K562 (cell line): ENCODE results near the gene ADAM23. TPM values are rescaled to one million over a fixed set of nuclear protein-coding genes. Genes with fewer than 3 reads are reported as not detected.

Experiments used
- ATAC-seq: fragments of 200-7000 bp; cut with Tn5 transposase; 3 replicates; pipeline ENCODE4 v1.9.1; 2020; ENCODE audit warnings: moderate library complexity
- BruUV-seq: library from RNA; stranded (reverse); fragments of 400-500 nt; replicated peaks from 2 replicates; lab custom pipeline; 2021; lab: Mats Ljungman, UMichigan
- CTCF ChIA-PET: fragments of 300-600 bp; formaldehyde crosslinking; extraction: SDS; loops from one replicate; lab custom pipeline; 2021; ENCODE audit warnings: low intra/inter-chr PET ratio; lab: Yijun Ruan, JAX
- POLR2A ChIA-PET: fragments of 300-600, 350-650 bp; sonication (Branson Sonifier 250); formaldehyde crosslinking; extraction: SDS; loops from one replicate; lab custom pipeline; 2021; ENCODE audit warnings: antibody characterized with exemption, inconsistent platforms; lab: Yijun Ruan, JAX
- DNase-seq, 4 experiments: peaks; one replicate each; pipeline versions ENCODE4 v3.0.0 to v3.0.0-alpha.2; 2011 to 2018; ENCODE audit warnings: low spot score in 3 of 4, mixed read lengths in 3 of 4; ENCODE audit errors: extremely low read depth in 1 of 4
- FAIRE-seq: peaks from 2 replicates; lab custom pipeline; 2011; peaks lifted over from hg19 to GRCh38; lab: Jason Lieb, UNC
- H2AFZ ChIP-seq: 2 replicates; pipeline ENCODE4 v1.6.0; 2011; ENCODE audit warnings: low read depth, low read length, control low read depth, inconsistent platforms
- H3K27ac ChIP-seq: fragments of 200-600 bp; 3 replicates; pipeline ENCODE4 v1.8.0; 2011; ENCODE audit warnings: low read depth, mild to moderate bottlenecking, control low read depth, inconsistent platforms, low read length, moderate library complexity, mixed read lengths; ENCODE audit errors: extremely low read depth
- H3K27me3 ChIP-seq, 2 experiments: fragments of 300-600 bp in 1 of 2; 2 replicates in 1 of 2; 3 replicates in 1 of 2; pipeline versions ENCODE4 v1.6.0 to v1.8.0; 2011; ENCODE audit warnings: inconsistent platforms in 2 of 2, low read length in 2 of 2, mild to moderate bottlenecking in 1 of 2, mixed read lengths in 1 of 2, moderate library complexity in 1 of 2; ENCODE audit not compliant: control insufficient read depth in 2 of 2, insufficient read depth in 2 of 2
- H3K36me3 ChIP-seq: fragments of 300-600 bp; 3 replicates; pipeline ENCODE4 v1.8.0; 2011; ENCODE audit warnings: mild to moderate bottlenecking, low read length, inconsistent platforms; ENCODE audit not compliant: control insufficient read depth, insufficient read depth
- H3K4me1 ChIP-seq, 2 experiments: fragments of 200-600 bp in 1 of 2; replicated peaks in 1 of 2; 2 replicates in 1 of 2; 3 replicates in 1 of 2; pipeline versions ENCODE4 v1.5.1 to v1.8.0; 2011; ENCODE audit warnings: inconsistent platforms in 2 of 2, low read length in 2 of 2, mild to moderate bottlenecking in 1 of 2, mixed read lengths in 1 of 2, moderate library complexity in 1 of 2; ENCODE audit not compliant: control insufficient read depth in 2 of 2, insufficient read depth in 2 of 2
- H3K4me2 ChIP-seq: 2 replicates; pipeline ENCODE4 v1.6.1; 2011; ENCODE audit warnings: low read length, control low read depth, inconsistent platforms, mixed read lengths; ENCODE audit not compliant: insufficient read depth
- H3K4me3 ChIP-seq: fragments of 200-600 bp; sonication (generic), shearing (Covaris generic); 2 replicates; pipeline ENCODE4 v1.5.1; 2016; ENCODE audit warnings: control low read depth, inconsistent platforms
- H3K79me2 ChIP-seq: fragments of 200-600 bp; 3 replicates; pipeline ENCODE4 v1.8.0; 2011; ENCODE audit warnings: low read length, inconsistent platforms; ENCODE audit not compliant: control insufficient read depth, insufficient read depth
- H3K9ac ChIP-seq, 2 experiments: 2 replicates each; pipeline versions ENCODE4 v1.6.0 to v1.6.1; 2011; ENCODE audit warnings: low read depth in 2 of 2, low read length in 2 of 2, control low read depth in 1 of 2, inconsistent platforms in 1 of 2, mild to moderate bottlenecking in 1 of 2, mixed read lengths in 1 of 2; ENCODE audit not compliant: insufficient read depth in 1 of 2
- H3K9me1 ChIP-seq: one replicate; pipeline ENCODE4 v1.6.0; 2011; ENCODE audit warnings: inconsistent platforms, mild to moderate bottlenecking, low read length, moderate library complexity; ENCODE audit not compliant: control insufficient read depth, insufficient read depth
- H3K9me3 ChIP-seq: replicated peaks from 2 replicates; pipeline ENCODE4 v1.5.1; 2011; ENCODE audit warnings: low read depth, low read length, inconsistent platforms; ENCODE audit not compliant: control insufficient read depth, insufficient read depth
- H4K20me1 ChIP-seq: replicated peaks from 2 replicates; pipeline ENCODE4 v1.6.1; 2011; ENCODE audit warnings: low read length, inconsistent platforms, mixed read lengths; ENCODE audit not compliant: control insufficient read depth, insufficient read depth
- ATF1 ChIP-seq, 2 experiments: fragments of 450-650 bp in 1 of 2; IDR thresholded peaks; 2 replicates each; pipeline ENCODE4 v1.6.1; 2016; ENCODE audit warnings: missing compliant biosample characterization in 1 of 2, missing genetic modification characterization in 1 of 2
- BRF2 ChIP-seq: IDR thresholded peaks from 3 replicates; pipeline ENCODE4 v1.6.1; 2011; ENCODE audit warnings: borderline replicate concordance, mild to moderate bottlenecking; ENCODE audit not compliant: insufficient read length, insufficient read depth
- CBFA2T2 ChIP-seq: fragments of 450-650 bp; conservative IDR thresholded peaks from 2 replicates; pipeline ENCODE4 v1.6.1; 2017; ENCODE audit warnings: mild to moderate bottlenecking
- CREM ChIP-seq: IDR thresholded peaks from 2 replicates; pipeline ENCODE4 v1.6.1; 2014; ENCODE audit warnings: antibody characterized with exemption, low read depth
- EHMT2 ChIP-seq: fragments of 450-650 bp; IDR thresholded peaks from 2 replicates; pipeline ENCODE4 v1.6.1; 2018; ENCODE audit warnings: antibody characterized with exemption
- ESRRA ChIP-seq: fragments of 450-650 bp; IDR thresholded peaks from 2 replicates; pipeline ENCODE4 v1.6.1; 2014; ENCODE audit warnings: low read depth, mild to moderate bottlenecking, moderate library complexity, borderline replicate concordance
- HCFC1 ChIP-seq: IDR thresholded peaks from 2 replicates; pipeline ENCODE4 v1.6.1; 2012; ENCODE audit warnings: low read depth, low read length, improper control_type of control experiment
- IRF9 ChIP-seq: fragments of 450-650 bp; IDR thresholded peaks from 2 replicates; pipeline ENCODE4 v1.6.1; 2016; ENCODE audit warnings: missing biosample characterization, missing genetic modification characterization
- KLF10 ChIP-seq: fragments of 250-450 bp; sonication (Bioruptor Pico); IDR thresholded peaks from 2 replicates; pipeline ENCODE4 v1.6.1; 2021; ENCODE audit warnings: matching md5 sums
- MITF ChIP-seq: IDR thresholded peaks from 2 replicates; pipeline ENCODE4 v1.6.1; 2014; ENCODE audit warnings: antibody characterized with exemption
- NUFIP1 ChIP-seq: fragments of 450-650 bp; IDR thresholded peaks from 2 replicates; pipeline ENCODE4 v1.6.1; 2018; ENCODE audit not compliant: partially characterized antibody
- PHF21A ChIP-seq: fragments of 450-650 bp; IDR thresholded peaks from 2 replicates; pipeline ENCODE4 v1.6.1; 2017; ENCODE audit warnings: low read depth, borderline replicate concordance
- RAD51 ChIP-seq: fragments of 450-650 bp; IDR thresholded peaks from 2 replicates; pipeline ENCODE4 v1.7.1; 2016; ENCODE audit warnings: low read depth, mild to moderate bottlenecking, borderline replicate concordance
- SIX5 ChIP-seq, 2 experiments: IDR thresholded peaks; 2 replicates each; pipeline ENCODE4 v1.6.1; 2011; ENCODE audit warnings: low read length in 2 of 2, borderline replicate concordance in 1 of 2, low read depth in 1 of 2, mild to moderate bottlenecking in 1 of 2, moderate library complexity in 1 of 2; ENCODE audit not compliant: insufficient read depth in 1 of 2
- USF1 ChIP-seq: sonication (generic); formaldehyde crosslinking; IDR thresholded peaks from 2 replicates; pipeline ENCODE4 v1.9.0; 2022; ENCODE audit warnings: mild to moderate bottlenecking, missing genetic modification reagents
- ZNF143 ChIP-seq: sonication (generic); formaldehyde crosslinking; IDR thresholded peaks from 2 replicates; pipeline ENCODE4 v1.9.0; 2022; ENCODE audit warnings: mild to moderate bottlenecking, missing genetic modification reagents
- ZNF717 ChIP-seq: fragments of 250-450 bp; sonication (Bioruptor Pico); IDR thresholded peaks from 2 replicates; pipeline ENCODE4 v1.5.0; 2021
- WGBS: fragments of 100-300 bp; shearing (Covaris generic); methylation state at CpG from one replicate; pipeline ENCODE4 v1.1.6; 2016; ENCODE audit warnings: low coverage, mixed read lengths; ENCODE audit not compliant: insufficient coverage; ENCODE audit errors: missing lambda C conversion rate; 5-methylcytosine and 5-hydroxymethylcytosine counted together
- in situ Hi-C: fragments of 300-500 bp; cut with MboI; formaldehyde crosslinking; loops from 4 replicates; pipeline ENCODE4 v1.15.0; 2018; ENCODE audit warnings: inconsistent platforms, mixed read lengths
- intact Hi-C: fragments of 100-400 bp; cut with micrococcal nuclease; formaldehyde crosslinking; loops from 2 replicates; pipeline ENCODE4 v1.14.2; 2022
- polyA plus RNA-seq, 8 experiments: library from polyadenylated mRNA; depleted of rRNA in 4 of 8; stranded (reverse) in 5 of 8; unstranded in 3 of 8; fragments of >200 nt; fragmentation: Nextera tagmentation in 2 of 8; fragmentation: Illumina TruSeq in 1 of 8; extraction: Ambion mirVana in 2 of 8; extraction: Trizol in 1 of 8; gene quantifications; 2 replicates each; pipeline versions ENCODE4 v1.2.1 to v1.2.3, GENCODE V29; 2011 to 2014; ENCODE audit warnings: inconsistent platforms in 1 of 8, missing spikeins in 1 of 8
- total RNA-seq, 7 experiments: library from RNA; depleted of rRNA in 6 of 7; stranded (reverse); fragments of >200 nt in 6 of 7; fragmentation: Illumina TruSeq in 2 of 7; extraction: Trizol in 2 of 7; gene quantifications; 2 replicates each; pipeline versions ENCODE4 v1.2.1 to v1.2.3, GENCODE V29; 2011 to 2021; ENCODE audit warnings: low replicate concordance in 1 of 7

The ADAM23 gene
- total and polyA plus RNA-seq, 9 of the 15 experiments (the other 6 are each of a cell fraction or from before 2014, with no cell fraction given): 0.02 TPM; not detected in 8

GRCh38 chr2:206423147-206423546 lies 20.2 kb upstream of the ADAM23 start:
- Histone ChIP-seq H4K20me1 (no peaks in the 10 kb centered on the region), H3K9me3 (no peaks in the 10 kb centered on the region), H3K27ac (no peak overlapping the region), H3K4me3 (no peak overlapping the region), H3K36me3 (no peaks in the 10 kb centered on the region), H3K27me3 (no peaks in the 10 kb centered on the region), H3K79me2 (no peaks in the 10 kb centered on the region), H3K9me1 (no peaks in the 10 kb centered on the region), H3K9ac (no peak overlapping the region), H3K4me1 (no peaks in the 10 kb centered on the region), H3K4me2 (no peak overlapping the region), H2AFZ (no peak overlapping the region)
- DNase-seq (peak; percentile 8 to 56 (median 36)), FAIRE-seq (peak; percentile 65), ATAC-seq (peak; percentile 86)
- no TSS peak for BruUV-seq
- ChIA-PET POLR2A (no interaction called here), CTCF (no interaction called here)
- 0% methylated on average over 2 of the region's 2 CpGs for WGBS
- intact Hi-C loops: no loop called here
- in situ Hi-C loops: no loop called here
- TF ChIP-seq CREM (peak; percentile 64), ATF1 (CRISPR knock-in tag; IDR thresholded peaks at IDR 0.05) (no peak), ATF1 (tag; IDR thresholded peaks at IDR 0.05) (peak; percentile 41; the same call in 1 of the 2 replicates), ZNF143 (CRISPR knock-in tag) (peak; percentile 58; the same call in 1 of the 2 replicates), ZNF717 (CRISPR knock-in tag) (no peak), IRF9 (tag) (no peak), USF1 (CRISPR knock-in tag) (peak; percentile 55), NUFIP1 (no peak), CBFA2T2 (peak; percentile 33), KLF10 (no peak), BRF2 (no peak), ESRRA (no peak), MITF (no peak), PHF21A (no peak), HCFC1 (peak; percentile 77), EHMT2 (no peak), SIX5 (IDR thresholded peaks at IDR 0.05; ENCODE audit: borderline replicate concordance in 1 of 2, insufficient read depth in 1 of 2, low read depth in 1 of 2, low read length in 2 of 2) (peak; percentile 49 to 53; a peak in 3 of 4 replicates), RAD51 (peak; percentile 72)
